ENCODE data around the gene SGPL1.
A peak's percentile ranks its signal among the peaks of the same experiment; 100 is the strongest.

The SGPL1 gene

GRCh38 chr10:70921285-70921684 lies 105.5 kb downstream of the SGPL1 start:
- DNase-seq (ENCODE audit: low read depth in 2 of 2), result no peak

- no peak for DNase-seq (ENCODE audit: low read depth in 2 of 2)
Measured at GRCh38 chr10:70923696-70924095, 107.9 kb downstream of the SGPL1 start.

- DNase-seq (ENCODE audit: low read depth in 2 of 2), result peak in 1 of 2 donors; percentile 12
Measured at GRCh38 chr10:70925377-70926225, 109.9 kb downstream of the SGPL1 start.

- DNase-seq (ENCODE audit: low read depth in 2 of 2), result no peak
Measured at GRCh38 chr10:70926226-70927000, 110.7 kb downstream of the SGPL1 start.

GRCh38 chr10:70927189-70927943 lies 111.6 kb downstream of the SGPL1 start:
- no peak for DNase-seq (ENCODE audit: low read depth in 2 of 2)

GRCh38 chr10:70928140-70928539 lies 112.4 kb downstream of the SGPL1 start:
- no peak for DNase-seq (ENCODE audit: low read depth in 2 of 2)

- DNase-seq (ENCODE audit: low read depth in 2 of 2), result no peak
Measured at GRCh38 chr10:70930263-70931000, 114.7 kb downstream of the SGPL1 start.

Data from stimulated activated CD8-positive, alpha-beta memory T cell treated with anti-CD3 and anti-CD28 coated beads, Interleukin-7, amount 100 ng/mL, for 1 hour (primary cell).